Breast epithelium (tissue), 4 donors: ENCODE results near the gene COL7A1. TPM values are rescaled to one million over a fixed set of nuclear protein-coding genes. Genes with fewer than 3 reads are reported as not detected.

Source experiments
- DNase-seq, 2 donors: peaks; one replicate each; pipeline ENCODE4 v3.0.0-alpha.2; 2019; ENCODE audit warnings: low spot score in 2 of 2
- H3K27ac ChIP-seq, 2 donors: fragments of 200-600 bp; sonication (generic) in 1 of 2; one replicate each; pipeline ENCODE4 v1.5.1; 2016 to 2019; ENCODE audit warnings: mild to moderate bottlenecking in 1 of 2
- H3K27me3 ChIP-seq, 2 donors: fragments of 200-600 bp; sonication (generic) in 1 of 2; one replicate each; pipeline versions ENCODE4 v1.5.1 to v1.6.0; 2017 to 2019; ENCODE audit warnings: control low read depth in 1 of 2, mild to moderate bottlenecking in 1 of 2
- H3K36me3 ChIP-seq: fragments of 200-600 bp; one replicate; pipeline ENCODE4 v1.5.1; 2019
- H3K4me1 ChIP-seq, 2 donors: fragments of 200-600 bp; sonication (generic); one replicate each; pipeline ENCODE4 v1.5.1; 2016 to 2019; ENCODE audit warnings: control low read depth in 1 of 2
- H3K4me3 ChIP-seq, 3 donors: fragments of 200-600 bp; sonication (generic); 1 replicate in 2 of 3; 2 replicates in 1 of 3; pipeline ENCODE4 v1.5.1; 2016 to 2019; ENCODE audit warnings: mild to moderate bottlenecking in 3 of 3, moderate library complexity in 2 of 3
- H3K9me3 ChIP-seq, 2 donors: fragments of 200-600 bp; sonication (generic) in 1 of 2; one replicate each; pipeline ENCODE4 v1.5.1; 2016 to 2019; ENCODE audit warnings: control low read depth in 1 of 2
- POLR2A ChIP-seq: fragments of 450-650 bp; IDR thresholded peaks from one replicate; pipeline ENCODE4 v1.6.1; 2016; ENCODE audit warnings: antibody characterized with exemption, mild to moderate bottlenecking, moderate library complexity
- POLR2AphosphoS5 ChIP-seq, 3 donors: sonication (generic); formaldehyde crosslinking; IDR thresholded peaks; one replicate each; pipeline ENCODE4 v1.6.1; 2017; ENCODE audit warnings: antibody characterized with exemption in 3 of 3
- intact Hi-C: fragments of 100-400 bp; cut with DNase I; formaldehyde crosslinking; loops from one replicate; pipeline ENCODE4 v1.15.1; 2023; ENCODE audit warnings: low total_unique reads
- total RNA-seq, 3 donors: library from RNA; depleted of rRNA; stranded (reverse); fragments of >200 nt; gene quantifications; one replicate each; pipeline ENCODE4 v1.1.0, GENCODE V29; 2016
- TF ChIP-seq, protein P1 (sequence below), 3 donors: fragments of 450-650 bp; IDR thresholded peaks; one replicate each; pipeline ENCODE4 v1.5.1; 2016 to 2017; ENCODE audit warnings: antibody characterized with exemption in 3 of 3, mild to moderate bottlenecking in 3 of 3, moderate library complexity in 3 of 3

Gene COL7A1
- total RNA-seq, 3 donors from 2014 or later: 0.48 to 18.6 (median 12.5) TPM

DNA sequence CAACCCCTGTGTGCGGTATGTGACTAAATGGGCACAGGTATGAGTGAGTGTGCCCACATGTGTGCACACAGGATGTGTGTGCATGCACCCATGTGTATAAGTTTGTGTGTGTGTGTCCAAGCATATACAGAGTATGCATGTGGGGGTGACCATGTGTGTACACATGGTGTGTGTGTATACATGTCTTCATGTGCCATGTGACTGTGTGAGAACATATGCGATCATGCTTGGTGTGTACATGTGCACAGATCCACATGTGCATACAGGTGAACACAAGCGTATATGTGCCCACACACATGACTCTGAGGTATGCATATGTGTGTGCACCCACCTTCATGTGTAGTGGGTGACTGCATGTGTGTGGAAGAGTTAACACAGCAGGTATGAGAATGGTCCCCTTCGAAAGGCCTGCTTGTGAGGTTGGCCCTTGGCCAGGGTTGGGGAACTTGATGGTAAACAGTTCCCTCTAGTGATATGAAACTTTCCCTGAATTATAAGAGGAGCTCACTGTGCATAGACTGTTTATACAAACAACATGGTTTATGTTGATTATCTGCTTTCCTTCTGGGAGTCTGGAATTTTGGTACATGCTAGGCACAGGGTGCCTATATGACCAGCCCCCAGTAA lies 48.8 kb downstream of the COL7A1 start:
- TF ChIP-seq POLR2AphosphoS5 (IDR thresholded peaks at IDR 0.05) (no peak), POLR2A (no peak)
- TF ChIP-seq, protein P1, sequence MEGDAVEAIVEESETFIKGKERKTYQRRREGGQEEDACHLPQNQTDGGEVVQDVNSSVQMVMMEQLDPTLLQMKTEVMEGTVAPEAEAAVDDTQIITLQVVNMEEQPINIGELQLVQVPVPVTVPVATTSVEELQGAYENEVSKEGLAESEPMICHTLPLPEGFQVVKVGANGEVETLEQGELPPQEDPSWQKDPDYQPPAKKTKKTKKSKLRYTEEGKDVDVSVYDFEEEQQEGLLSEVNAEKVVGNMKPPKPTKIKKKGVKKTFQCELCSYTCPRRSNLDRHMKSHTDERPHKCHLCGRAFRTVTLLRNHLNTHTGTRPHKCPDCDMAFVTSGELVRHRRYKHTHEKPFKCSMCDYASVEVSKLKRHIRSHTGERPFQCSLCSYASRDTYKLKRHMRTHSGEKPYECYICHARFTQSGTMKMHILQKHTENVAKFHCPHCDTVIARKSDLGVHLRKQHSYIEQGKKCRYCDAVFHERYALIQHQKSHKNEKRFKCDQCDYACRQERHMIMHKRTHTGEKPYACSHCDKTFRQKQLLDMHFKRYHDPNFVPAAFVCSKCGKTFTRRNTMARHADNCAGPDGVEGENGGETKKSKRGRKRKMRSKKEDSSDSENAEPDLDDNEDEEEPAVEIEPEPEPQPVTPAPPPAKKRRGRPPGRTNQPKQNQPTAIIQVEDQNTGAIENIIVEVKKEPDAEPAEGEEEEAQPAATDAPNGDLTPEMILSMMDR (IDR thresholded peaks at IDR 0.05): no peak
- H3K27me3 ChIP-seq: no peaks in the 10 kb centered on the region
- no peaks in the 10 kb centered on the region for H3K9me3 ChIP-seq
- H3K4me1 ChIP-seq: no peaks in the 10 kb centered on the region
- no peaks in the 10 kb centered on the region for H3K36me3 ChIP-seq
- no peak overlapping the region for H3K4me3 ChIP-seq
- intact Hi-C loops: no loop called here
- H3K27ac ChIP-seq: no peak overlapping the region
- no peak for DNase-seq

DNA sequence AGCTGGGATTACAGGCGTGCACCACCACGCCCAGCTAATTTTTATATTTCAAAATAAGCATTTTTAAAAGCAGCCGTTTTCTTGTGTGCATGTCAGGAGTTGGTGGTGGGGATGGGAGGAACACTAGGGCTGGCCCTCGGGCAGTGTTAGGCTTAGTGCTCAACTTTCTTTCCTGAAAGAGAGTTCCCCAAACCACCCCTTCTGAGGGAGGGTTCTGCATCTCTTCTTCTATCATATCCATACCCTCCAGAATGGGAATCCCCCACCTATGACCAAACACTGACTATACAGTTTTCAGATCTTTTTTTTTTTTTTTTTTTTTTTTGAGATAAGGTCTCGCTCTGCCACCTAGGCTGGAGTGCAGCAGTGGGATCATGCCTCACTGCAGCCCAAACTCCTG lies 51.0 kb downstream of the COL7A1 start:
- TF ChIP-seq POLR2A: no peak
- TF ChIP-seq, protein P1 (IDR thresholded peaks at IDR 0.05): no peak
- no peak for TF ChIP-seq POLR2AphosphoS5 (IDR thresholded peaks at IDR 0.05)
- H3K4me3 ChIP-seq: no peak overlapping the region
- H3K9me3 ChIP-seq: no peaks in the 10 kb centered on the region
- no peak overlapping the region for H3K27ac ChIP-seq
- no peaks in the 10 kb centered on the region for H3K4me1 ChIP-seq
- H3K27me3 ChIP-seq: no peaks in the 10 kb centered on the region
- DNase-seq: no peak
- intact Hi-C loops: no loop called here
- H3K36me3 ChIP-seq: no peaks in the 10 kb centered on the region

DNA sequence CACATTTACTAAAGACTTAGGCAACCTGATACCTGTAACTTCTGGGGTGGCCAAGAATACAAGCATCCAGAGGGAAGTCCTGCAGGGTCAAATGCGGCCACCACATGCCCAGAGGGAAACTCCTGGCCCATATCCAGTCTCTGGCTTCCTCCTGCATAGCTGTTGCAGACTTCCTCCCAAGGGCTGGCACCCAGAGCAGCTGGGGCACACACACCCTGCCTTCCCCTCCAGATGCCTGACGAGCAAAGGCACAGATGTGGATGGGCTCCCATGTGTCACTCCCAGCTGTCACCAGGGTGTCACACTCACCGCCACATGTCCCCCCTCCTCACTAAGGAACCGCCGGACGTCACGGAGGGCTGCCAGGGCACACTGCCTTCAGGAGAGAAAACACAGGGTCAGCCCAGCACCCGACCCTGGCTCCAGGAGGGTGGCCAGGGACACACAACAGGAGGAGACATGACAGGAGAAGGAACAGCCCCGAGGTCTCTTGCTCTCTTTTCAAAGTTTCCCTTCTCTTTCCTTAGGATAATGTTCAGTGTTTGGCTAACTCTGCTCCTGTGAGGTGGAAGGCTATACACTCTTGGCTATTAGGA lies 51.8 kb downstream of the COL7A1 start:
- Histone ChIP-seq H3K27ac (peak overlapping the region; percentile 35 to 38), H3K9me3 (no peaks in the 10 kb centered on the region), H3K27me3 (no peaks in the 10 kb centered on the region), H3K36me3 (no peaks in the 10 kb centered on the region), H3K4me3 (no peak overlapping the region), H3K4me1 (no peaks in the 10 kb centered on the region)
- no peak for TF ChIP-seq POLR2AphosphoS5 (IDR thresholded peaks at IDR 0.05)
- no peak for TF ChIP-seq POLR2A
- TF ChIP-seq, protein P1 (IDR thresholded peaks at IDR 0.05): no peak
- peak in 1 of 2 donors; percentile 55 for DNase-seq
- intact Hi-C loops: no loop called here

DNA sequence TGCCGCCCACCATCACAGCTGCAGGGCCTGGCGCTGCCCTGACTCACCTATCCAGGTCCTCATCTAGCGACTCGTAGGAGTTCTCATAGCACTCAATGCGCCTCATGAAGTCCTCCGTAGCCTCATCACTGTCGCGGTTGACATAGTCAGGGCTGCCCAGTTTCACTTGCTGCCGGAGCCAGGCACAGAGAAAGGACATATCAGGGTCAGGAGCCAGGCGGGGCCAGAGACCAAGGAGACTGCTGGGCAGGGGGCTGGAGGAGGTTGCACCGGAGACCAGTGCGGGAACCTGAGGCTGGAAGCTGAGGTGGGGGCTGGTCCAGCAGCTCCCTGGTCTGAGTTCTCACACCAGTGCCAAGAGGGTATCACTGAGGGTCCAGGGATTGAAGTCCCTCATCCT lies 56.7 kb downstream of the COL7A1 start:
- no peaks in the 10 kb centered on the region for H3K36me3 ChIP-seq
- no peak for DNase-seq
- no peak overlapping the region for H3K4me3 ChIP-seq
- H3K27ac ChIP-seq: no peak overlapping the region
- intact Hi-C loops: loop anchor here (5.0 kb wide), 1 partner anchor 56 kb away; no protein-coding TSS in a partner anchor
- no peaks in the 10 kb centered on the region for H3K4me1 ChIP-seq
- H3K27me3 ChIP-seq: no peaks in the 10 kb centered on the region
- TF ChIP-seq POLR2A (no peak), POLR2AphosphoS5 (IDR thresholded peaks at IDR 0.05) (no peak)
- H3K9me3 ChIP-seq: no peaks in the 10 kb centered on the region

DNA sequence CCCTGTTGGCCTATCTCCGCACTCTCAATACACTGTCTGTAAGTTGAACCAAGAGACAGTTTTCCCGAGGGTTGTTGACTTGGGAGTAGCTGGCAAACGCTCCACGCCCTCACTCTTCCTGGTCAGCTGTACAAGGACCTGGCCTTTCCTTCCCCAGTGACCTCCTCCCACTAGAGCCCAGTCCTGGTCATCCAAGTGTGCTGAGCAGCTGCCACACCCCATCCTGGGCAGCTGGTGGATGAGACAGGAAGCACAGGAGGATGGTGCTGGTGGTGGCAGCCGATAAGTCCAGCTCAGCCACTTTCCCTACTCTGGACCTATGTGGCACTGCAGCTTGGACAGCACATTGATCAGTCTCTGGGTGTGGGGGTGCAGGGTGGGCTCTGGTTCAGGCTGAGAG lies 58.3 kb downstream of the COL7A1 start:
- Histone ChIP-seq H3K4me3 (no peak overlapping the region), H3K36me3 (no peaks in the 10 kb centered on the region), H3K27me3 (no peaks in the 10 kb centered on the region), H3K27ac (no peak overlapping the region), H3K9me3 (no peaks in the 10 kb centered on the region), H3K4me1 (no peaks in the 10 kb centered on the region)
- no peak for DNase-seq
- intact Hi-C loops: loop anchor here (5.0 kb wide), 1 partner anchor 54 kb away; no protein-coding TSS in a partner anchor
- TF ChIP-seq POLR2AphosphoS5 (IDR thresholded peaks at IDR 0.05) (no peak), POLR2A (no peak)
- TF ChIP-seq, protein P1 (IDR thresholded peaks at IDR 0.05): no peak
